Dermis blood vessel endothelial cell (primary cell): ENCODE data around the gene NEGR1. TPM values are rescaled to one million over a fixed set of nuclear protein-coding genes. Genes with fewer than 3 reads are reported as not detected.

ENCODE experiments used
- DNase-seq: peaks from one replicate; pipeline ENCODE4 v3.0.0; 2010
- total RNA-seq: library from RNA; depleted of rRNA; stranded (reverse); fragments of >200 nt; gene quantifications from 2 replicates; pipeline ENCODE4 v1.2.3, GENCODE V29; 2014

NEGR1 gene
- total RNA-seq, 1 donor from 2014 or later = under 0.01 TPM

GRCh38 chr1:72023063-72023930 lies 259.0 kb downstream of the NEGR1 start:
- no peak for DNase-seq

GRCh38 chr1:72018562-72018961 lies 263.8 kb downstream of the NEGR1 start:
- DNase-seq = no peak

- DNase-seq = no peak
These were observed 267.3 kb downstream of the NEGR1 start for GRCh38 chr1:72015006-72015405.

- no peak for DNase-seq
These were observed 269.2 kb downstream of the NEGR1 start for GRCh38 chr1:72013161-72013560.

GRCh38 chr1:72011721-72012120 lies 270.6 kb downstream of the NEGR1 start:
- DNase-seq = no peak

GRCh38 chr1:72010094-72010431 lies 272.3 kb downstream of the NEGR1 start:
- DNase-seq = no peak

- no peak for DNase-seq
These were observed 272.9 kb downstream of the NEGR1 start for GRCh38 chr1:72009173-72010093.

GRCh38 chr1:72007312-72007711 lies 275.0 kb downstream of the NEGR1 start:
- no peak for DNase-seq

GRCh38 chr1:72006092-72006491 lies 276.2 kb downstream of the NEGR1 start:
- DNase-seq = no peak

GRCh38 chr1:72003092-72003491 lies 279.2 kb downstream of the NEGR1 start:
- no peak for DNase-seq

GRCh38 chr1:72000809-72001208 lies 281.5 kb downstream of the NEGR1 start:
- peak; percentile 4 for DNase-seq

- no peak for DNase-seq
These were observed 287.7 kb downstream of the NEGR1 start for GRCh38 chr1:71994646-71995045.

- no peak for DNase-seq
These were observed 295.2 kb downstream of the NEGR1 start for GRCh38 chr1:71987181-71987580.

- no peak for DNase-seq
These were observed 296.2 kb downstream of the NEGR1 start for GRCh38 chr1:71986160-71986559.

GRCh38 chr1:71980556-71980955 lies 301.8 kb downstream of the NEGR1 start:
- no peak for DNase-seq

- DNase-seq = no peak
These were observed 302.5 kb downstream of the NEGR1 start for GRCh38 chr1:71979882-71980281.

- DNase-seq = no peak
These were observed 314.7 kb downstream of the NEGR1 start for GRCh38 chr1:71967670-71968069.

GRCh38 chr1:71964188-71964587 lies 318.2 kb downstream of the NEGR1 start:
- no peak for DNase-seq

GRCh38 chr1:71956613-71957285 lies 325.6 kb downstream of the NEGR1 start:
- no peak for DNase-seq

GRCh38 chr1:71950579-71950978 lies 331.8 kb downstream of the NEGR1 start:
- DNase-seq = no peak

GRCh38 chr1:71949681-71950080 lies 332.7 kb downstream of the NEGR1 start:
- no peak for DNase-seq

GRCh38 chr1:71948561-71948960 lies 333.8 kb downstream of the NEGR1 start:
- no peak for DNase-seq

- DNase-seq = no peak
These were observed 338.3 kb downstream of the NEGR1 start for GRCh38 chr1:71944006-71944405.
